AG08396 (cell line): ENCODE results near the gene CDK8.

ENCODE experiments used
- DNase-seq: peaks from one replicate; pipeline ENCODE4 v3.0.0; 2012; ENCODE audit warnings: low spot score, mixed read lengths

CDK8 gene

GRCh38 chr13:26382835-26383234 lies 128.9 kb downstream of the CDK8 start:
- no peak for DNase-seq

DNA sequence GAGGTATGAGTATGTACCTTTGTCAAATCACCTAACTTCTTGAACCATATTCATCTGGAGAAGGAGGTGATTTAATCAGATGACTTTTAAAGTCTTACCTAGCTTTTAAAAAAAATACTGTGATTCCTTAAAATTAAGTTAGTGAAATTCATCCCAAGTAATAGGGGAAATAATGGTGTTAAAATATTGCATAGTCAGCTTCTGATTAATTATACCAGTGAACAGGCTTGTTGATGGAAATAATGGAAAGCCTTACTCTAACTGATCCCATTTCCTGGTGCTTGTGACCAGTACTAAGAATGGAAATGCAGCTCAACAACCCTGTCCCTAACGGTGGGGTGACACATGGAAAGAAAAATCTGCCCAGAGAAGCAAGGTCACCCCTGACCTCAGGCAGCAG lies 130.7 kb downstream of the CDK8 start:
- no peak for DNase-seq

- DNase-seq = no peak
Measured at GRCh38 chr13:26386026-26386425, 132.1 kb downstream of the CDK8 start.

DNA sequence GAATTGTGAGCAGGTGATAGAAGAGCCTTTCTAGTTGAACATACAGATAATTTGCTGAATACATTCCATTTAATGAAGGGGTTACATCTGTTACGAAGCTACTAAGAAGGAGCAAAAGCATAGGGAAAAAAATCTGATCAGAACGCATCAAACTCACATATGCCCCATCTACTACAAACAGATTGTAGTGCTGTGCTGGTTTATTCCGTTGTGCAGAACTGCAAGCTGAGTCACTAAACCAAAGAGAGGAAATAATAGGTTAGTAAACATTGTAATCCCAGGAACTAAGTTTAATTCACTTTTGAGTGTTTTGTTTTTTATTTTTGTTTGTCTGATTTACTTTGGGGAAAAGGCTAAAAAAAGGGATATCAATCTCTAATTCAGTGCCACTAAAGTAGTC lies 136.3 kb downstream of the CDK8 start:
- DNase-seq = no peak

DNA sequence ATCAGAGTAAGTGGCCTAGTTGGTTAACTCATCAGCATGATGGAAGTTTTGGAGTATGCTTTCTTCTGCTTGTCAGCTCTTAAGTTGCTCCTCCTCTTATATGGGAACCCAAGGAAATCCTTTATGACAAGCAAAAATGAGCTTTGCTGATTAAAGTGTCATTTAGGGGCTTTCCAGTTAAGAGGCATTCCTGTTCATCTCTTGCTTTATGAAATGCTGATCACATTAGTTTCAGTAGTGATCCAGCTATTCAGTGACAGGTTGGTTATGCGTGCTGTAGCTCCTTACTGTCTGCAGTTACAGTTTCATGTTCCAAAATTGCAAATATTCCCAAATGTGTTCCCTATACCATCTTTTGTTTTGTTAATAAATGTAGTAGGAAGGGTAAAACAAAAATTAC lies 146.6 kb downstream of the CDK8 start:
- no peak for DNase-seq

- DNase-seq = no peak
Measured at GRCh38 chr13:26401069-26401468, 147.1 kb downstream of the CDK8 start.

- DNase-seq = no peak
Measured at GRCh38 chr13:26401578-26402021, 147.7 kb downstream of the CDK8 start.

- no peak for DNase-seq
Measured at GRCh38 chr13:26406791-26407190, 152.9 kb downstream of the CDK8 start.

GRCh38 chr13:26411206-26411605 lies 157.3 kb downstream of the CDK8 start:
- no peak for DNase-seq

DNA sequence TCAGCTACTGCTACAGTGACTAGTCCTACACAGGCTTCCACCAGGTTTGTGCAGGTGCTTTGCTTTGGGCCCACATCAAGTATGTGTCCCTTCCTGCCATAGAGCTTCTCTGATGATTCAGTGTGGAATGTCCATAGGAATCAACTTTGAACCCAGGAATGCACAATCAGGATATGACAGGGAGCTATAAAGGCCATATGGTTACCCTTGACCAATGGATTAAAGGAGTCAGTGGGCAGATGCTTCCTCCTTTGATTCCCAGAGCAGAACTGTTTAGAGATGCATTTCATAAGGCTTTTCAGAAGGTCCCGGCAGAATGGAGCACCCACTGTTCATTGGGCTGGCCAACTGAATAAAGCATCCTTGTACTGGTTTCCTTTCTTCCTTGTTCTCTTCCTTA lies 158.3 kb downstream of the CDK8 start:
- no peak for DNase-seq

GRCh38 chr13:26412936-26413716 lies 159.2 kb downstream of the CDK8 start:
- no peak for DNase-seq

GRCh38 chr13:26420282-26420960 lies 166.5 kb downstream of the CDK8 start:
- DNase-seq = no peak

GRCh38 chr13:26422036-26422435 lies 168.1 kb downstream of the CDK8 start:
- DNase-seq = no peak

DNA sequence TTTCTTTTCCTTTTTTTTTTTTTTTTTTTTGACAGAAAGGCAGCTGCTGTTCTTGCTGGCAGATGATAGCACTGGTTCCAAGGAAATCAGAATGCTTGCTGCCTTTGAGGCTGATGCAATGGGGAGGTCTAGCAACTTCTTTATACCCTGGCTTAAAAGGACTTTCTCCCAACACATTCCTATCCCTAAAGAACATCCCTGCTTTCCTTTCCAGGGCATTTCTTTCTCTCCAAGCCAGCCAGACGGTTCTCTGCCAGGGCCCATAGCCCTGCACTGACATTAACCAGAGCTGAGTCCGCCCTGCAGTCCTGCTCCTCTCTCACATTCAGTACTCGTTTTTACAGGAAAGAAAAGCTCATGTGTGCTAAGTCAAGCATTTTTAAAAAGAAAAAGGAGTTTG lies 169.7 kb downstream of the CDK8 start:
- DNase-seq = peak; percentile 12

DNA sequence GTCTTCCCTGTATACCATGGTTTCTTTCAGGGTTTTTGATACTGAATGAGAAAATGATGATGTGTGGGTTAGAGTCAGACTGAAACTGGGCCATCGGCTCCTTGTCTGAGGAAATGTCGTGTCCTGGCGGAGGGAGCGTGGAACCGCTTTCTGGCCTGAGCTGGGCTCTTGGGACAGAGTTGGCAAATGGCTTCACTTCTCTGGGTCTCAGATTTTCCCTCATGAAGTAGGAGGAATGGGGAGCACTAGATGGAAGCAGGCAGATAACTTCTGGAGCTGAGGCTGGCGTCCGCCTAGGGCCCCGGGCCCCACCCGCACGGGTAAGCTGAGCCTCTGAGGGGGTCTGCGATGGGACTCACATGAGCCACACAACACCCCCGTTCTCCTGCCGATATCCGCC lies 170.3 kb downstream of the CDK8 start:
- DNase-seq = no peak

DNA sequence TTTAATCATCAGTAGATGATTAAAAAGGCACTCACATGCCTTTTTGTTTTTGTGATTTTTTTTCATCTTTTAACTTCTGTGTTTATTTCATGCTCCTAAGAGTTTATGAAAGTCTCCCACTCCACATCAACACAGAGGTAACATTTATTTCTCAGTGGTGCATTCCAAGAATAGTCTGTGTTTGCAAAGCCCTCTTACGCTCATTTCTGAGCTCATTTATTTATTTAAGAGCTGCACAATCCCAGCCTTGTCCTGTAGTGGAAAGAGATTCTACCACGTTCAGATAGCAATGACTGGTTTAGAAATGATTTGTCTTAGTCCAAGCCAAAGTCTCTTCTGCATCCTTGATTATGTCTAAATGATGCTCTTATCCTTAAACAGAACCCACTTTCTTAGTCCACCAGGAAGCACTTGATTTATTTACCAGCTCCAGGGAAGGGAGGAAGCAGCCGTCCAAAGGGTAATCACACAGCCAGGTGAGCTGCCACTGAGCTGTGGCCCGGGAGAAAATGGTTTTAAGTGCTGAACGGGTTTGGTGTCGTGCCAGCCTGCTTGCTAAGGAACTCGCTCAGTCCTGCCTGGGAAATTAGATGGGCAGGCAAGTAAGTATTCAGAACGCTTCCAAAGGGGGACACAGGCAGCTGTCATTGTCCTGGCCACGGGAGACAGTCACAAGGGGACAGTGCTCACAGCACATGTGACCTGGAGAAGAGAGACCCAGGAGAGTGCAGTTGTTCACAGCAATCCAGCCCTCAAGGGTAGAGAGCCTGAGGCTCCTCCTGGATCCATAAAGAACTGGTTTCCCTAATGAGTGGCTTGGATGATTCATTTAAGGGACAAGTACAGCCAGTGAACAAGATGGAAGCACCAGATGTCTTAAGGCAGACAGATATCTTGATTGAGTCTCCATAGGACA lies 171.8 kb downstream of the CDK8 start:
- DNase-seq = peak; percentile 44

- DNase-seq = no peak
Measured at GRCh38 chr13:26433776-26434175, 179.8 kb downstream of the CDK8 start.

DNA sequence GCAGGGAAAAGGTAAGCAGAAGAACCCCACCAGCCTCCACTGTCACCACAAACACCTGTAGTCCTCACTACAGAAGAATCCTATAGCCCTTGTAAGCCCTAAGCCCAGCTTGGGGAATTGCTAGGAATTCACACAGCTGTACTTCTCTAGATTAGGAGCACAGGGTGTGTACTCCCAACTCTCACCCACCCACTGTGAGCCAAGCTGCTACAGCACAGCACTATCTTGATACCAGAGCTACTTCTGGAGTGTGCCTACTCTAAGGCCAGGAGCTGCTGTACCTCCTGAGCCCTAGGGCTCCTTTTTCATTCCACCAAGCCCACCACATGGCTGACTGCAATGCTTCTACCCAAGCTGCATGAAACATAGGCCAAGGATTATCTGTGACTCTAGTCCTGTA lies 181.2 kb downstream of the CDK8 start:
- DNase-seq = no peak

- no peak for DNase-seq
Measured at GRCh38 chr13:26435646-26436045, 181.7 kb downstream of the CDK8 start.

DNA sequence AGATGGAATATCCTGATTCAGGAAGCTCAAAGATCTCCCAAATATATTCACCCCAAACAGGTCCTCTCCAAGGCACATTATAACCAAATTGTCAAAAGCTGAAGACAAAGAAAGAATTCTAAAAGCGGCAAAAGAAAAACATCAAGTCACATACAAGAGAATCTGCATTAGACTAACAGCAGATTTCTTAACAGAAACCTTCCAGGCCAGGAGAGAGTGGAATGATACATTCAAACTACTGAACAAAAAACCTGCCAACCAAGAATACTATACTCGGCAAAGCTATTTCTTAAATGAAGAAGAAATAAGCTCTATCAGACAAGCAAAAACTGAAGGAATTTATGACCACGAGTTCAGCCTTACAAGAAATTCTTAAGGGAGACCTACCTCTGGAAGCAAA lies 183.0 kb downstream of the CDK8 start:
- no peak for DNase-seq

- DNase-seq = no peak
Measured at GRCh38 chr13:26440111-26440510, 186.2 kb downstream of the CDK8 start.

GRCh38 chr13:26441476-26441875 lies 187.5 kb downstream of the CDK8 start:
- DNase-seq = no peak

DNA sequence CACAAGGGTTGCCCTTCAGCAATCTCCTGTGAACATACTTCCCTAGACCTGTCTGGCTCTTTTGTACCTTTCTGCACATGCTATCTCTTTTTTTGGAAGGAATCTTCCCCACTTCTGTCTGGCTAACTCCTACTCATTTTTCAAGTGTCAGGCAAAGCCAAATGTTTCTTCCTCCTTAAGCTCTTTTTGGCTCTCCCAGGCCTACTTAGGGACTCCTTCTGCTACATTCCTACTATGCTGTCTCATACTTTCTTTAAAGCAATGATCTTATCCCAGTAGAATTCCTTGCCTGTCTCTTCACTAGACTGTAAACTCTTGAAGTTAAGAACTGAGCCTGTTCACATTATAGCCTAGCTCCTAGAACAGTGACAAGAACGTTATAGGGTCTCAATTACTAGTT lies 188.6 kb downstream of the CDK8 start:
- DNase-seq = peak; percentile 46
